MM.1S (cell line): Measurements from ENCODE around the gene LTB.

Experiments used
- DNase-seq: peaks from one replicate; pipeline ENCODE4 v3.0.0-alpha.2; 2015
- H2AFZ ChIP-seq: fragments of 300-600 bp; sonication (generic); 2 replicates; pipeline ENCODE4 v1.6.0; 2016; ENCODE audit warnings: antibody characterized with exemption, low read length
- H3F3A ChIP-seq: fragments of 300-600 bp; sonication (generic); 2 replicates; pipeline ENCODE4 v1.6.1; 2016; ENCODE audit warnings: mild to moderate bottlenecking, antibody characterized with exemption, low read length, moderate library complexity, mixed read lengths; ENCODE audit not compliant: insufficient read depth
- H3K27ac ChIP-seq: fragments of 300-600 bp; sonication (generic); 2 replicates; pipeline ENCODE4 v1.5.1; 2016; ENCODE audit warnings: mild to moderate bottlenecking, low read length
- H3K27me3 ChIP-seq: fragments of 300-600 bp; sonication (generic); replicated peaks from 2 replicates; pipeline ENCODE4 v1.6.0; 2016; ENCODE audit warnings: low read length; ENCODE audit not compliant: insufficient read depth
- H3K36me3 ChIP-seq: fragments of 300-600 bp; sonication (generic); replicated peaks from 2 replicates; pipeline ENCODE4 v1.6.1; 2016; ENCODE audit warnings: mild to moderate bottlenecking, low read length, mixed read lengths; ENCODE audit not compliant: insufficient read depth
- H3K4me1 ChIP-seq: fragments of 300-600 bp; sonication (generic); 2 replicates; pipeline ENCODE4 v1.6.1; 2016; ENCODE audit warnings: low read length, mixed read lengths
- H3K4me2 ChIP-seq: fragments of 300-600 bp; sonication (generic); 2 replicates; pipeline ENCODE4 v1.6.0; 2016; ENCODE audit warnings: low read depth, low read length
- H3K4me3 ChIP-seq: fragments of 300-600 bp; sonication (generic); 2 replicates; pipeline ENCODE4 v1.5.1; 2016; ENCODE audit warnings: low read length, mixed read lengths
- H3K79me2 ChIP-seq: fragments of 300-600 bp; sonication (generic); 2 replicates; pipeline ENCODE4 v1.6.1; 2016; ENCODE audit warnings: mixed run types, low read length, mixed read lengths
- H3K9ac ChIP-seq: fragments of 300-600 bp; sonication (generic); 2 replicates; pipeline ENCODE4 v1.6.1; 2016; ENCODE audit warnings: low read length, mixed read lengths
- H3K9me2 ChIP-seq: fragments of 300-600 bp; sonication (generic); replicated peaks from 2 replicates; pipeline ENCODE4 v1.6.1; 2016; ENCODE audit warnings: mild to moderate bottlenecking, low read length, mixed read lengths; ENCODE audit not compliant: insufficient read depth
- H3K9me3 ChIP-seq: fragments of 300-600 bp; sonication (generic); replicated peaks from 2 replicates; pipeline ENCODE4 v1.6.1; 2016; ENCODE audit warnings: mild to moderate bottlenecking, low read length, mixed read lengths; ENCODE audit not compliant: insufficient read depth
- H4K20me1 ChIP-seq: fragments of 300-600 bp; sonication (generic); 2 replicates; pipeline ENCODE4 v1.6.1; 2016; ENCODE audit warnings: mild to moderate bottlenecking, low read length, moderate library complexity, mixed read lengths; ENCODE audit not compliant: insufficient read depth
- CTCF ChIP-seq: fragments of 300-600 bp; sonication (generic); IDR thresholded peaks from 2 replicates; pipeline ENCODE4 v1.5.1; 2016; ENCODE audit warnings: antibody characterized with exemption, low read length, mixed read lengths
- EZH2 ChIP-seq: fragments of 300-600 bp; sonication (generic); optimal IDR thresholded peaks from 2 replicates; pipeline ENCODE3; 2017; ENCODE audit warnings: low read depth, mild to moderate bottlenecking, antibody characterized with exemption, low read length, mixed read lengths
- EZH2phosphoT487 ChIP-seq: fragments of 300-600 bp; sonication (generic); IDR thresholded peaks from 2 replicates; pipeline ENCODE4 v1.6.1; 2018; ENCODE audit warnings: antibody characterized with exemption, low read length

Gene LTB

GRCh38 chr6:31540640-31541039, 41.6 kb downstream of the LTB start:
- Histone ChIP-seq H3K79me2 (peaks cover 74% of the 10 kb centered on the region), H3K36me3 (peaks cover 13% of the 10 kb centered on the region)

GRCh38 chr6:31538805-31539400, 43.3 kb downstream of the LTB start:
- TF ChIP-seq CTCF (no peak), EZH2phosphoT487 (no peak), EZH2 (no peak)
- H3F3A ChIP-seq = peaks cover 22% of the 10 kb centered on the region
- no peak for DNase-seq
- peaks cover 21% of the 10 kb centered on the region for H3K36me3 ChIP-seq
- H3K9ac ChIP-seq = peak overlapping the region; percentile 89; the same call in 1 of the 2 replicates
- no peak overlapping the region for H3K4me3 ChIP-seq
- H3K27ac ChIP-seq = no peak overlapping the region
- no peaks in the 10 kb centered on the region for H3K9me2 ChIP-seq
- H3K27me3 ChIP-seq = no peaks in the 10 kb centered on the region
- no peak overlapping the region for H2AFZ ChIP-seq
- H3K9me3 ChIP-seq = no peaks in the 10 kb centered on the region
- H4K20me1 ChIP-seq = peaks cover 49% of the 10 kb centered on the region
- peak overlapping the region; percentile 99 for H3K4me2 ChIP-seq
- peaks cover 22% of the 10 kb centered on the region for H3K4me1 ChIP-seq
- H3K79me2 ChIP-seq = peaks cover 91% of the 10 kb centered on the region

More at GRCh38 chr6:31540640-31541039, 41.6 kb downstream of the LTB start:
- H3K9me2 ChIP-seq = no peaks in the 10 kb centered on the region
- no peaks in the 10 kb centered on the region for H3K9me3 ChIP-seq
- peak overlapping the region; percentile 89 for H3K9ac ChIP-seq
- H2AFZ ChIP-seq = no peak overlapping the region
- peaks cover 47% of the 10 kb centered on the region for H4K20me1 ChIP-seq
- H3K4me1 ChIP-seq = peaks cover 22% of the 10 kb centered on the region
- no peak overlapping the region for H3K27ac ChIP-seq
- peaks cover 16% of the 10 kb centered on the region for H3F3A ChIP-seq
- no peaks in the 10 kb centered on the region for H3K27me3 ChIP-seq
- H3K4me2 ChIP-seq = peak overlapping the region; percentile 99
- TF ChIP-seq EZH2 (no peak), EZH2phosphoT487 (no peak), CTCF (no peak)
- DNase-seq = no peak
- peak overlapping the region; percentile 89 for H3K4me3 ChIP-seq

GRCh38 chr6:31535538-31536324, 46.5 kb downstream of the LTB start:
- Histone ChIP-seq H3K4me2 (no peak overlapping the region), H4K20me1 (peaks cover 47% of the 10 kb centered on the region), H3K4me3 (no peak overlapping the region), H3K4me1 (peaks cover 22% of the 10 kb centered on the region), H3F3A (peaks cover 14% of the 10 kb centered on the region), H3K9me2 (no peaks in the 10 kb centered on the region), H3K27ac (no peak overlapping the region), H2AFZ (no peak overlapping the region), H3K27me3 (no peaks in the 10 kb centered on the region), H3K36me3 (peaks cover 21% of the 10 kb centered on the region), H3K9ac (no peak overlapping the region), H3K9me3 (no peaks in the 10 kb centered on the region), H3K79me2 (peaks cover 70% of the 10 kb centered on the region)
- no peak for DNase-seq
- TF ChIP-seq CTCF (no peak), EZH2phosphoT487 (no peak), EZH2 (no peak)
